GM18907 (cell line): ENCODE measurements around the gene NBDY.
"Not testable (repeated sequence)": the region's sequence is repeated elsewhere in the genome, so short reads cannot be mapped to it uniquely, and the experiment has no call there.

ENCODE experiments used
- ATAC-seq: cut with Tn5 transposase; IDR thresholded peaks from one replicate; pipeline ENCODE4 v1.9.1; 2021; ENCODE audit warnings: mild to moderate bottlenecking, moderate library complexity; ENCODE audit not compliant: unreplicated experiment

Gene NBDY

GRCh38 chrX:56800307-56800706, 71.3 kb downstream of the NBDY start:
- no peak for ATAC-seq

- ATAC-seq = peak; percentile 74
These were observed 71.8 kb downstream of the NBDY start for GRCh38 chrX:56800801-56801200.

GRCh38 chrX:56802428-56802827, 73.4 kb downstream of the NBDY start:
- no peak for ATAC-seq

- peak; percentile 66 for ATAC-seq
These were observed 74.1 kb downstream of the NBDY start for GRCh38 chrX:56802921-56803849.

GRCh38 chrX:56803850-56804681, 75.0 kb downstream of the NBDY start:
- ATAC-seq = no peak

- no peak for ATAC-seq
These were observed 75.8 kb downstream of the NBDY start for GRCh38 chrX:56804867-56805266.

- no peak for ATAC-seq
These were observed 76.4 kb downstream of the NBDY start for GRCh38 chrX:56805399-56805798.

GRCh38 chrX:56806176-56806575, 77.1 kb downstream of the NBDY start:
- not testable (repeated sequence) for ATAC-seq

GRCh38 chrX:56811599-56811998, 82.6 kb downstream of the NBDY start:
- no peak for ATAC-seq

- ATAC-seq = peak; percentile 96
These were observed 83.6 kb downstream of the NBDY start for GRCh38 chrX:56812515-56813105.

- ATAC-seq = peak; percentile 64
These were observed 84.3 kb downstream of the NBDY start for GRCh38 chrX:56813318-56813837.

- ATAC-seq = no peak
These were observed 88.1 kb downstream of the NBDY start for GRCh38 chrX:56817179-56817578.

- ATAC-seq = no peak
These were observed 97.0 kb downstream of the NBDY start for GRCh38 chrX:56826020-56826419.

- ATAC-seq = no peak
These were observed 104.6 kb downstream of the NBDY start for GRCh38 chrX:56833626-56834025.

- ATAC-seq = no peak
These were observed 124.4 kb downstream of the NBDY start for GRCh38 chrX:56853436-56853835.

- ATAC-seq = no peak
These were observed 128.0 kb downstream of the NBDY start for GRCh38 chrX:56857042-56857441.

- no peak for ATAC-seq
These were observed 131.8 kb downstream of the NBDY start for GRCh38 chrX:56860888-56861287.
